Chondrocyte (in vitro differentiated cells): Measurements from ENCODE around the gene TICAM1. TPM values are rescaled to one million over a fixed set of nuclear protein-coding genes. Genes with fewer than 3 reads are reported as not detected.
"Not testable (repeated sequence)": the region's sequence is repeated elsewhere in the genome, so short reads cannot be mapped to it uniquely, and the experiment has no call there.

Source experiments
- DNase-seq: peaks from one replicate; pipeline ENCODE4 v3.0.0; 2021; ENCODE audit warnings: mixed read lengths, low spot score
- H3K27ac Mint-ChIP-seq: one replicate; pipeline ENCODE4 v1.8.0; 2021; ENCODE audit warnings: mild to moderate bottlenecking, moderate library complexity, mixed read lengths; ENCODE audit not compliant: unreplicated experiment
- H3K27me3 Mint-ChIP-seq: 2 replicates; pipeline ENCODE4 v1.8.0; 2021; ENCODE audit warnings: low read depth, mixed read lengths
- H3K36me3 Mint-ChIP-seq: 2 replicates; pipeline ENCODE4 v1.8.0; 2021; ENCODE audit warnings: low read depth, mixed read lengths
- H3K4me1 Mint-ChIP-seq: 2 replicates; pipeline ENCODE4 v1.8.0; 2021; ENCODE audit warnings: low read depth, mild to moderate bottlenecking, mixed read lengths
- H3K4me3 Mint-ChIP-seq: one replicate; pipeline ENCODE4 v1.8.0; 2021; ENCODE audit warnings: mild to moderate bottlenecking, moderate library complexity, mixed read lengths; ENCODE audit not compliant: unreplicated experiment
- H3K9me3 Mint-ChIP-seq: 2 replicates; pipeline ENCODE4 v1.8.0; 2021; ENCODE audit warnings: low read depth, mixed read lengths
- total RNA-seq: library from RNA; stranded (reverse); gene quantifications from 3 replicates; pipeline ENCODE4 v1.2.1, GENCODE V29; 2021
- TF ChIP-seq, protein P1 (sequence below): fragments of 200-600 bp; sonication (generic); IDR thresholded peaks from 2 replicates; pipeline ENCODE4 v1.5.0; 2021; ENCODE audit warnings: antibody characterized with exemption, mild to moderate bottlenecking, moderate library complexity

The TICAM1 gene
- total RNA-seq, 1 donor from 2014 or later, result 12.3 TPM

DNA sequence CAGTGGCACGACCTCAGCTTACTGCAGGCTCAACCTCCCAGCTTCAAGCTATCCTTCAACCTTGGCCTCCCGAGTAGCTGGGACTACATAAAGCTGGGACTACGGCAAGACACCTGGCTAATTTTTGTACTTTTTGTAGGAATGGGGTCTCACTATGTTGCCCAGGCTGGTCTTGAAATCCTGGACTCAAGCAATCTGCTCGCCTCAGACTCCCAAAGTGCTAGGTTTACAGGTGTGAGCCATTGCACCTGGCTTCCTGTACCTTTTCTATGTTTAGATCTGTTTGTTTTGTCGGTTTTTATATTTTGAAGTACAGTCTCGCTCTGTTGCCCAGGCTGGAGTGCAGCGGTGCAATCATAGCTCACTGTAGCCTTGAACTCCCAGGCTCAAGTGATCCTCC is 17.5 kb upstream of the TICAM1 start:
- no peak for DNase-seq
- TF ChIP-seq, protein P1, sequence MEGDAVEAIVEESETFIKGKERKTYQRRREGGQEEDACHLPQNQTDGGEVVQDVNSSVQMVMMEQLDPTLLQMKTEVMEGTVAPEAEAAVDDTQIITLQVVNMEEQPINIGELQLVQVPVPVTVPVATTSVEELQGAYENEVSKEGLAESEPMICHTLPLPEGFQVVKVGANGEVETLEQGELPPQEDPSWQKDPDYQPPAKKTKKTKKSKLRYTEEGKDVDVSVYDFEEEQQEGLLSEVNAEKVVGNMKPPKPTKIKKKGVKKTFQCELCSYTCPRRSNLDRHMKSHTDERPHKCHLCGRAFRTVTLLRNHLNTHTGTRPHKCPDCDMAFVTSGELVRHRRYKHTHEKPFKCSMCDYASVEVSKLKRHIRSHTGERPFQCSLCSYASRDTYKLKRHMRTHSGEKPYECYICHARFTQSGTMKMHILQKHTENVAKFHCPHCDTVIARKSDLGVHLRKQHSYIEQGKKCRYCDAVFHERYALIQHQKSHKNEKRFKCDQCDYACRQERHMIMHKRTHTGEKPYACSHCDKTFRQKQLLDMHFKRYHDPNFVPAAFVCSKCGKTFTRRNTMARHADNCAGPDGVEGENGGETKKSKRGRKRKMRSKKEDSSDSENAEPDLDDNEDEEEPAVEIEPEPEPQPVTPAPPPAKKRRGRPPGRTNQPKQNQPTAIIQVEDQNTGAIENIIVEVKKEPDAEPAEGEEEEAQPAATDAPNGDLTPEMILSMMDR, result no peak
- Mint-ChIP-seq H3K9me3 (no peaks in the 10 kb centered on the region), H3K27me3 (no peaks in the 10 kb centered on the region), H3K36me3 (peaks cover 17% of the 10 kb centered on the region), H3K27ac (no peak overlapping the region), H3K4me3 (no peak overlapping the region), H3K4me1 (peaks cover 18% of the 10 kb centered on the region)

- Mint-ChIP-seq H3K36me3 (peaks cover 23% of the 10 kb centered on the region), H3K27ac (no peak overlapping the region)
- TF ChIP-seq, protein P1, result no peak
Measured at GRCh38 chr19:4847190-4847973, 15.9 kb upstream of the TICAM1 start.

DNA sequence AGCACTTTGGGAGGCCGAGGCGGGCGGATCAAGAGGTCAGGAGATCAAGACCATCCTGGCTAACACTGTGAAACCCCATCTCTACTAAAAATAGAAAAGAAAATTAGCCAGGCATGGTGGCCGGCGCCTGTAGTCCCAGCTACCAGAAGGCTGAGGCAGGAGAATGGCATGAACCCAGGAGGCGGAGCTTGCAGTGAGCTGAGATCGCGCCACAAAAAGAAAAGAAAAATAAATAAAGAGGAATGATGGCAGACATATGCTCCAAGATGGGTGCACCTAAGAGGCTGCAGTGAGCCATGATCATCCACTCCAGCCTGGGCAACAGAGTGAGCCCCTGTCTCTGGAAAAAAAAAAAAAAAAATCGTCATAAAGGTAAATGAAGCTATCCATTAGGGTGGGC is 14.5 kb upstream of the TICAM1 start:
- not testable (repeated sequence) for DNase-seq, H3K27me3 Mint-ChIP-seq, H3K4me3 Mint-ChIP-seq, H3K9me3 Mint-ChIP-seq
- H3K27ac Mint-ChIP-seq, result peak overlapping the region; percentile 63
- H3K4me1 Mint-ChIP-seq, result peaks cover 19% of the 10 kb centered on the region
- peaks cover 24% of the 10 kb centered on the region for H3K36me3 Mint-ChIP-seq

More at GRCh38 chr19:4847190-4847973, 15.9 kb upstream of the TICAM1 start:
- Mint-ChIP-seq H3K9me3 (no peaks in the 10 kb centered on the region), H3K27me3 (no peaks in the 10 kb centered on the region), H3K4me1 (peaks cover 18% of the 10 kb centered on the region), H3K4me3 (no peak overlapping the region)
- DNase-seq, result no peak

GRCh38 chr19:4844348-4845179 is 13.1 kb upstream of the TICAM1 start:
- Mint-ChIP-seq H3K27ac (peak overlapping the region; percentile 59), H3K36me3 (peaks cover 32% of the 10 kb centered on the region), H3K4me1 (peaks cover 21% of the 10 kb centered on the region), H3K27me3 (no peaks in the 10 kb centered on the region), H3K4me3 (no peak overlapping the region), H3K9me3 (no peaks in the 10 kb centered on the region)
- no peak for DNase-seq
- TF ChIP-seq, protein P1, result no peak

DNA sequence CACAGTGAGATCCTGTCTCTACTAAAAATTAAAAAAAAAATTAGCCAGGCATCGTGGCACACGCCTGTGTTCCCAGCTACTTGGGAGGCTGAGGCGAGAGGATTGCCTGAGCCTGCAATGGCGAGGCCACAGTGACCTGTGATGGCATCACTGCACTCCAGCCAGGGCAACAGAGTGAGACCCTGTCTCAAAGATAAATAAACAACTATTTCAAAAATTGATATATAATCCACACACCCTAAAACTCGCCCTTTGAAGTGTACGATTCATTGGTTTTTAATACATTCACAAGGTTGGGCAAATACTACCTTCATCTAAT is 12.1 kb upstream of the TICAM1 start:
- H3K27me3 Mint-ChIP-seq, result no peaks in the 10 kb centered on the region
- TF ChIP-seq, protein P1, result no peak
- H3K4me1 Mint-ChIP-seq, result peaks cover 21% of the 10 kb centered on the region
- DNase-seq, result no peak
- H3K27ac Mint-ChIP-seq, result no peak overlapping the region
- H3K36me3 Mint-ChIP-seq, result peaks cover 36% of the 10 kb centered on the region
- H3K4me3 Mint-ChIP-seq, result no peak overlapping the region
- no peaks in the 10 kb centered on the region for H3K9me3 Mint-ChIP-seq
